ENCODE measurements around the gene NBAS. TPM values are rescaled to one million over a fixed set of nuclear protein-coding genes. Genes with fewer than 3 reads are reported as not detected.

Gene NBAS
- total RNA-seq, 1 experiment from 2014 or later: 32.5 TPM

GRCh38 chr2:15166878-15167277 lies 394.3 kb downstream of the NBAS start:
- Histone ChIP-seq H4K5ac (ENCODE audit: insufficient read length, low read depth, low read length) (no peak overlapping the region), H2AK5ac (ENCODE audit: insufficient read length, low read length) (no peak overlapping the region), H3K79me2 (ENCODE audit: insufficient read depth, low read length) (no peaks in the 10 kb centered on the region), H2BK15ac (ENCODE audit: low read depth, low read length) (no peak overlapping the region), H4K8ac (replicated peaks; ENCODE audit: insufficient read length, low read depth, low read length) (no peak overlapping the region), H4K91ac (ENCODE audit: insufficient read length, low read depth, low read length) (no peak overlapping the region), H3T11ph (ENCODE audit: low read length) (no peak overlapping the region), H2BK120ac (ENCODE audit: low read depth, low read length, poor library complexity, severe bottlenecking) (no peak overlapping the region), H3K14ac (ENCODE audit: insufficient read depth, low read length) (no peak overlapping the region), H3K9ac (ENCODE audit: extremely low read depth, insufficient read length, low read length) (no peak overlapping the region), H3K4me2 (ENCODE audit: insufficient read depth, insufficient read length, low read length) (no peak overlapping the region), H3K79me1 (ENCODE audit: insufficient read depth, low read depth, low read length, poor library complexity, severe bottlenecking) (no peaks in the 10 kb centered on the region), H3K23me2 (ENCODE audit: insufficient read length, low read depth, low read length, poor library complexity, severe bottlenecking) (no peaks in the 10 kb centered on the region), H2AFZ (ENCODE audit: low read length) (no peak overlapping the region), H3K27me3 (ENCODE audit: insufficient read depth, low read length) (no peaks in the 10 kb centered on the region), H4K20me1 (ENCODE audit: control insufficient read depth, insufficient read depth, insufficient read length) (no peaks in the 10 kb centered on the region), H3K4ac (ENCODE audit: low read depth, low read length) (no peak overlapping the region), H3K9me3 (ENCODE audit: control insufficient read depth, low read depth, low read length) (no peaks in the 10 kb centered on the region), H2BK20ac (ENCODE audit: low read depth, low read length, poor library complexity, severe bottlenecking) (no peak overlapping the region), H2BK5ac (ENCODE audit: insufficient read length, low read length) (no peak overlapping the region), H3K18ac (ENCODE audit: insufficient read length, low read depth, low read length) (no peak overlapping the region), H3K4me1 (ENCODE audit: insufficient read depth, low read length) (peaks cover 4% of the 10 kb centered on the region; the same call in 1 of the 2 replicates), H3K27ac (ENCODE audit: insufficient read length, low read depth, low read length) (no peak overlapping the region), H2BK12ac (ENCODE audit: insufficient read length, low read depth, low read length) (no peak overlapping the region), H3K23ac (ENCODE audit: insufficient read length, low read depth, low read length) (no peak overlapping the region), H3K56ac (ENCODE audit: insufficient read length, low read depth, low read length) (no peak overlapping the region)
- Mint-ChIP-seq H3K4me3 (no peak overlapping the region), H3K27ac (no peak overlapping the region), H3K9me3 (no peaks in the 10 kb centered on the region; a peak in 1 of 5 replicates), H3K27me3 (ENCODE audit: low read depth) (no peaks in the 10 kb centered on the region), H3K4me1 (peaks cover 21 to 27% of the 10 kb centered on the region in 2 experiments), H3K36me3 (ENCODE audit: insufficient read depth in 1 of 3, low read depth in 3 of 3) (no peaks in the 10 kb centered on the region; a peak in 2 of 7 replicates)
- no CpG with 5 or more reads among the region's 12 CpGs for WGBS (ENCODE audit: extremely low coverage, insufficient read length, low lambda C conversion rate)
- no peak for DNase-seq
- TF ChIP-seq, protein P1, sequence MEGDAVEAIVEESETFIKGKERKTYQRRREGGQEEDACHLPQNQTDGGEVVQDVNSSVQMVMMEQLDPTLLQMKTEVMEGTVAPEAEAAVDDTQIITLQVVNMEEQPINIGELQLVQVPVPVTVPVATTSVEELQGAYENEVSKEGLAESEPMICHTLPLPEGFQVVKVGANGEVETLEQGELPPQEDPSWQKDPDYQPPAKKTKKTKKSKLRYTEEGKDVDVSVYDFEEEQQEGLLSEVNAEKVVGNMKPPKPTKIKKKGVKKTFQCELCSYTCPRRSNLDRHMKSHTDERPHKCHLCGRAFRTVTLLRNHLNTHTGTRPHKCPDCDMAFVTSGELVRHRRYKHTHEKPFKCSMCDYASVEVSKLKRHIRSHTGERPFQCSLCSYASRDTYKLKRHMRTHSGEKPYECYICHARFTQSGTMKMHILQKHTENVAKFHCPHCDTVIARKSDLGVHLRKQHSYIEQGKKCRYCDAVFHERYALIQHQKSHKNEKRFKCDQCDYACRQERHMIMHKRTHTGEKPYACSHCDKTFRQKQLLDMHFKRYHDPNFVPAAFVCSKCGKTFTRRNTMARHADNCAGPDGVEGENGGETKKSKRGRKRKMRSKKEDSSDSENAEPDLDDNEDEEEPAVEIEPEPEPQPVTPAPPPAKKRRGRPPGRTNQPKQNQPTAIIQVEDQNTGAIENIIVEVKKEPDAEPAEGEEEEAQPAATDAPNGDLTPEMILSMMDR (conservative IDR thresholded peaks at IDR 0.05): no peak
